Stimulated activated CD8-positive, alpha-beta memory T cell treated with anti-CD3 and anti-CD28 coated beads, Interleukin-15, amount 100 ng/mL, for 24 hours (primary cell): ENCODE measurements around the gene PEX14.

Experiments
- DNase-seq: peaks from one replicate; pipeline ENCODE4 v3.0.0-alpha.2; 2020; ENCODE audit warnings: low read depth

PEX14 gene

GRCh38 chr1:10667861-10668761 is 193.4 kb downstream of the PEX14 start:
- no peak for DNase-seq

GRCh38 chr1:10669570-10669969 is 194.8 kb downstream of the PEX14 start:
- DNase-seq: no peak

- DNase-seq: no peak
Measured at GRCh38 chr1:10670190-10670589, 195.4 kb downstream of the PEX14 start.

- no peak for DNase-seq
Measured at GRCh38 chr1:10671090-10671489, 196.3 kb downstream of the PEX14 start.

GRCh38 chr1:10671622-10672342 is 197.0 kb downstream of the PEX14 start:
- DNase-seq: no peak

GRCh38 chr1:10672343-10673050 is 197.7 kb downstream of the PEX14 start:
- DNase-seq: no peak

GRCh38 chr1:10673109-10673711 is 198.5 kb downstream of the PEX14 start:
- no peak for DNase-seq

GRCh38 chr1:10674222-10674621 is 199.5 kb downstream of the PEX14 start:
- no peak for DNase-seq

- no peak for DNase-seq
Measured at GRCh38 chr1:10674700-10675609, 200.2 kb downstream of the PEX14 start.

- no peak for DNase-seq
Measured at GRCh38 chr1:10675813-10676212, 201.1 kb downstream of the PEX14 start.

- no peak for DNase-seq
Measured at GRCh38 chr1:10676963-10677362, 202.2 kb downstream of the PEX14 start.

GRCh38 chr1:10677491-10678391 is 203.0 kb downstream of the PEX14 start:
- no peak for DNase-seq

GRCh38 chr1:10678402-10678801 is 203.7 kb downstream of the PEX14 start:
- no peak for DNase-seq

GRCh38 chr1:10678852-10679251 is 204.1 kb downstream of the PEX14 start:
- DNase-seq: no peak

GRCh38 chr1:10679496-10680220 is 204.9 kb downstream of the PEX14 start:
- no peak for DNase-seq
